GM18951 (cell line): ENCODE results near the gene GSX1.

Source experiments
- POLR2A ChIP-seq: IDR thresholded peaks from 4 replicates; pipeline ENCODE4 v1.6.1; 2011; ENCODE audit warnings: mild to moderate bottlenecking; ENCODE audit not compliant: insufficient read length, insufficient read depth; ENCODE audit errors: extremely low read depth
- in situ Hi-C: fragments of 300-500 bp; cut with MboI; formaldehyde crosslinking; loops from one replicate; pipeline ENCODE4 v1.12.0; 2022; ENCODE audit warnings: low sequenced_read_pairs, mixed read lengths, inconsistent platforms; ENCODE audit not compliant: unreplicated experiment

Gene GSX1

DNA sequence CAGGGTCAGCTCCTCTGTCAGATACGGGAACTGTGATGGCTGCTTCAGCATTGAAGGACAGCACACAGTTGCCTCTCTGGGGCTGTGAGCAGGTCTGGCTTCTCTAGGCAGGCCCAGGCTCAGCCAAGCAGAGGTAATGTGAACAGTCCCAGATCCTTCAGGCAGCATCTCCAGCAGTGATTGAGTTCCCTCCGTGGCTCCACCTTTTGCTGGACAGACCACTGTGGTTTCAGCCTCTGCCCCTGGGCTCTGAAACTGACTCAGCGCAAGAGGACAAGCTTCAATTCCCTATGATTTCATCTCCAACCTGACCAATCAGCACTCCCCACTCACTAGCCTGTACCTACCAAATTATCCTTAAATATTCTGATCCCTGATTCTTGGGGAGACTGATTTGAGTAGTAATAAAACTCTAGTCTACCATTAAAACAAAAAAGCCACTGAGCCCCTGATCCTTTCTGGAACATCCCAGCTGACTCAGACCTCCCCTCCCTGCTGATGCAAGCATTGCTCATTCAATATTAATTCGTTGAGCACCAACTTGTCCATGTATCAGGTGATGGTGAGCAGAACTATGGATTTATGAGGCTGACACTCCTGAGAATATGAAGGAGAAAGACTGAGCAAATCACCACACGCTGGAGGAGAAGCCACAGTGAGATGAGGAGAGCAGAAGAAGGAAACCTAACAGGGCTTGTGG lies 16.7 kb downstream of the GSX1 start:
- no peak for TF ChIP-seq POLR2A
- in situ Hi-C loops: no loop called here

- in situ Hi-C loops: loop anchor here (10.0 kb wide), 1 partner anchor 435 kb away; no protein-coding TSS in a partner anchor
- TF ChIP-seq POLR2A: no peak
These were observed 17.7 kb downstream of the GSX1 start for GRCh38 chr13:27810009-27810408.

DNA sequence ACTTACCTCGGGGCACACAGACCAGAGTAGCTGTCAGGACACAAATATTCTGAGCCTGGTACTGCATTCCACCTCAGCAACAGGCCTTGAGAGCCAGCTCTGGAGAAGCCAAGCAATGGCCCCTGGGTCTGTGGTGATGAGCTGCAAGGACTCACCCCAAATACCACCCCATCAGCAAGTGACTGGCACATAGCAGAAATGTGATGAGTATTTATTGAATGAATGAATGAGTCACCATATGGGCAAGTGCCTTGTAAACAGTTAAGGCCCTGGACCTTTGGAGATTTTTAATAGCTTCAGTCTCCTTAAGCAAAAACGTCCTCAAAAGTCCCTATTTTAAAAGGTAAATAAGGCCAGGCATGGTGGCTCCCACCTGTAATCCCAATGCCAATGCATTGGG lies 18.2 kb downstream of the GSX1 start:
- no peak for TF ChIP-seq POLR2A
- in situ Hi-C loops: loop anchor here (10.0 kb wide), 1 partner anchor 436 kb away; no protein-coding TSS in a partner anchor

DNA sequence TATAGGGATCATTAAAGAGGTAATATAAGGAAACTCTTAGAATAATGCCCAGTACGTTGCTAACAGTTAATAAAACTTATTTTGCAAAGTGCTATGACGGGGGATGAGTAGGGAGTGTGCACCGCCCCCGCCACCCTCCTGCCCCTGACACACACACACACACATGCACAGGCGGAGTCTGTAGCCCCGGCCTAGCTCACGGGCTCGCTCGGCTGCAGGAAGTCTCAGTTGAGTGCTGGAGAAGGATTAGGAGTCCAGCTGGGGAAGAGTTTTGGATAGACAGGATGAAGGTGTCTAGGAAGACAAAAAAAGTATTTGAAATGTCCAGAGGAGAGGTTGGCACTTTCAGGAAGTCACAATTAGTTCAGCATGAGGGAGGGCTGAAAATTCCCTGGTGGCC lies 21.5 kb downstream of the GSX1 start:
- in situ Hi-C loops: loop anchor here (10.0 kb wide), 1 partner anchor 439 kb away; no protein-coding TSS in a partner anchor

GRCh38 chr13:27817832-27818231 lies 25.5 kb downstream of the GSX1 start:
- in situ Hi-C loops: loop anchor here (10.0 kb wide), 1 partner anchor 443 kb away; no protein-coding TSS in a partner anchor

More for the DNA sequence above, 21.5 kb downstream of the GSX1 start:
- no peak for TF ChIP-seq POLR2A

DNA sequence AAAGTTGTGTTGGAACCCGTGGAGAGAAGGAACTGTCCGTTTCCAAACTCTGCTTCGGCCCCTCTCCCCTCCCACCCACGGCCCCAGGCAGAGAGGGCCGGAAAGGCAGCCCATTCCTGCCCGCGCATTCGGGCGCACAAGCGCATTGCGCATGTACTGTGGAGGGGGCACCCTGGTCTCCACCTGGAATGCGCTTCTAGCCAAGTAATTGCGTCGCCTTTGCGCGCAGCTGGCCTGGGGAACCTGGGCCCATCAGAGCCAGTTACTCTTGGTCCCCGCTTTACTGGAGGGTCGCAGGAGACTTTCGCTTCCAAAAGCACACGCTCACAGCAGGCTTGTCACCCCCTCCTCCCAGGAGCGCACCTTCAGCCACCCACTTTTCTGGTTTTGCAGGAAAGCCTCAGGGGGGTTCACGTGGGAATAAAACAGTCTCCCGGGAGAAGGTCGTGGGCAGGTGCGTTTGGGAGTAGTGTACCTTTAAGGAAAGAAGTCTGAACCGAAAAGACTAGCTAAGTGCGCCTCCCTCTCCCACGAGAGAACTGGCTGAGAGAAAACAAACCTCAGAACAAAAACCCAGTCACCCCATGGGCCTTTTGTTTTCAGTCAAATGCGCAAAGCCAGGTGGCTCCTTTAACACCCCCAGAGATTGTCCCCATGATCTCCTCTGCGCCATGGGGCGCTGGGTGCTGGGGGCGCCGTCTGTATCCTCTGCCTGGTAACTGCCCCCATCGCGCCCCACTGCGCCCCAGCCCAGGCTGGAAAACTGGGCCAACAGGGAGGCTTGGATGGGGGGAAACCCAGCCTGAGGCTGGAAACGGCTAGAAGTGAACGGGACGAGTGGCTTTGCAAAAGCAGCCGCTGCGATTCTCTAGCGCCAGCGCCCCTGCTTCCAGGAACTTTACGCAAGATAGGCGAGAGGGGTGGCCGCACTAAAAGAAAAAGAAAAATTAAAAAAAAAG lies 28.5 kb downstream of the GSX1 start:
- in situ Hi-C loops: no loop called here
- no peak for TF ChIP-seq POLR2A

DNA sequence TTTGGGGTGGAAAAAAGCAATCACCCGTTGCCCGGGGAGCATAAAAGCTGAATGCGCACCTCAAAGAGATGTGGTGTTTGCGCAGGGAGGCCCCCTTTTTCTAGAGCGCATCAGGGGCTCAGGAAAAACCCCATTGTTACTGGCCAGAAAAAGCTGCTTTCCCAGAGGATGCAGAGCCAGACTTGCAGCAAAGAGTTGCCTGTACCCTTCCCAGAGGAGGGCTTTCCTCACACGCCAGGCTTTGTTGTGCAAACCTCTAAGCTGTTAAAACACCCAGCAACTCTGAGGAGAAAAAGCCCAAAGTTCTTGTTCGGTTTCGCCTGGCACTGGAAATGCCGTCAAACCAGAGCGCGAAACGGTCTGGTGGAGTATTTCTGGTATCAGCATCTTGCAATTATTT lies 29.3 kb downstream of the GSX1 start:
- TF ChIP-seq POLR2A: no peak
- in situ Hi-C loops: no loop called here

DNA sequence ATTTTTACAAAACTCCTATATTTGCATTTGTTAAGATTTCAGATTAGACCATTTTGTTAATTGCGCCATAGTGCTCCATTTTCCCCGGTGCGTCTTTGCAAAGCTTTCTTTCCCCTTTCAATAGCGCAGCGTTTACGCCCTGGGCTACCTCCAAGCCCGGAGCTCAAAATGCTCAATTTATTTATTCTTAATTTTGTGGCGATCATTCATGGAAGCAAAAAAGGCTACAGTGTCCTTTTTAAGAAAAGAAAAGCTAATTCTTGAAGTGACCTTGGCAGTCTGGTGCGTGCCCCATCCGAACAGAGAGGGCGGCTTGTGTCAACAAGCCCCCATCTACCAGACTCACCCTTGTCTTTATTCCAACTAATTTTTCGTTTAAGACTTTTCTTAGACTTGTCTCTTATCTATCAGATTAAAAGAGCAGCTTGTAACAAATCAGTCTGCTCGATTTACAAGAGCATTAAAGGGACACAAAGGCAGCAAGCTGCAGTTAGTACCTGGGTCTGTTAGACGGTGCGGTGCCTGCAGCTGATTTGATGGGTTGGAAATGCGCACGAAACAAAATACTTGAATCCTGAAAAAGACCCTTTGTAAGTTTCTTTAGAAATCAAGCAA lies 30.1 kb downstream of the GSX1 start:
- in situ Hi-C loops: no loop called here
- TF ChIP-seq POLR2A: no peak

GRCh38 chr13:27822873-27823311 lies 30.6 kb downstream of the GSX1 start:
- in situ Hi-C loops: no loop called here
- no peak for TF ChIP-seq POLR2A

- in situ Hi-C loops: no loop called here
These were observed 31.8 kb downstream of the GSX1 start for GRCh38 chr13:27824121-27824520.

GRCh38 chr13:27825072-27825471 lies 32.8 kb downstream of the GSX1 start:
- in situ Hi-C loops: no loop called here

More at GRCh38 chr13:27824121-27824520, 31.8 kb downstream of the GSX1 start:
- no peak for TF ChIP-seq POLR2A

GRCh38 chr13:27826379-27827353 lies 34.4 kb downstream of the GSX1 start:
- in situ Hi-C loops: no loop called here
- no peak for TF ChIP-seq POLR2A

More at GRCh38 chr13:27825072-27825471, 32.8 kb downstream of the GSX1 start:
- TF ChIP-seq POLR2A: no peak
